ENCODE data around the gene LMAN2L.

DNA sequence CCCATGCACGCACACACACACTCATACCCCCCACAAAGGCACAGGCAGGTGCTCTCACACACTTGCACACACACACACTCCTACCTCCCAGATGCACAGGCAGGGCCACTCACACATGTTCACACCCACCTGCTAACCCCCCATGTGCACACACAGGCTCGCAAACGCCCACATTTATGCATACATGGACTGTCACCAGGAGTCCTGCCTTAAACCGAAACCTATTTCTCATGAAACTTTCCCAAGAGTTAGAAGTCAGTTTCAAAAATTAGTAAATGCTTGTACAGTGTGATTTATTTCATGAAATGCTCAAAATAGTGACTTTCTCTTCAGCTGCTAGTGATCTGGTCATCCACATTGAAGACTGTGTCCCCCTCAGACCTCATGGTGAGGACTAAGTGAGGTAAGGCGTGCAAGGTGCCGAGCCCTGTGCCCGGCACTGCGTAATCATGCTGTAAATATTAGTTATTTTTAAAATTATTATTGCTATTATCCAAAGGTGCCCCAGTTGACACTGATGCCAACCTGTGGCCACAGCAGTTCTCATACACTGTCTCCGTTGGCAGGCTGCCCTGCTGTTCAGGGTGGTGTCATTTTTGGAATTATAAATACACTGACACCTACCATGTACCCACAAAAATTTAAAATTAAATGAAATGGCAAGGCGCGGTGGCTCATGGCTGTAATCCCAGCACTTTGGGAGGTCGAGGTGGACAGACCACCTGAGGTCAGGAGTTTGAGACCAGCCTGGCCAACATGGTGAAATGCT lies 33.2 kb upstream of the LMAN2L start:
- TF ChIP-seq, protein P1, sequence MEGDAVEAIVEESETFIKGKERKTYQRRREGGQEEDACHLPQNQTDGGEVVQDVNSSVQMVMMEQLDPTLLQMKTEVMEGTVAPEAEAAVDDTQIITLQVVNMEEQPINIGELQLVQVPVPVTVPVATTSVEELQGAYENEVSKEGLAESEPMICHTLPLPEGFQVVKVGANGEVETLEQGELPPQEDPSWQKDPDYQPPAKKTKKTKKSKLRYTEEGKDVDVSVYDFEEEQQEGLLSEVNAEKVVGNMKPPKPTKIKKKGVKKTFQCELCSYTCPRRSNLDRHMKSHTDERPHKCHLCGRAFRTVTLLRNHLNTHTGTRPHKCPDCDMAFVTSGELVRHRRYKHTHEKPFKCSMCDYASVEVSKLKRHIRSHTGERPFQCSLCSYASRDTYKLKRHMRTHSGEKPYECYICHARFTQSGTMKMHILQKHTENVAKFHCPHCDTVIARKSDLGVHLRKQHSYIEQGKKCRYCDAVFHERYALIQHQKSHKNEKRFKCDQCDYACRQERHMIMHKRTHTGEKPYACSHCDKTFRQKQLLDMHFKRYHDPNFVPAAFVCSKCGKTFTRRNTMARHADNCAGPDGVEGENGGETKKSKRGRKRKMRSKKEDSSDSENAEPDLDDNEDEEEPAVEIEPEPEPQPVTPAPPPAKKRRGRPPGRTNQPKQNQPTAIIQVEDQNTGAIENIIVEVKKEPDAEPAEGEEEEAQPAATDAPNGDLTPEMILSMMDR (IDR thresholded peaks at IDR 0.05; ENCODE audit: low read depth, low read length, poor library complexity, severe bottlenecking): no peak
- TF ChIP-seq EZH2phosphoT487 (IDR thresholded peaks at IDR 0.05; ENCODE audit: borderline replicate concordance, low read length): no peak

Data from DOHH2 (cell line).